GM21528 (cell line): Measurements from ENCODE around the gene CASZ1.

Source experiments
- ATAC-seq: cut with Tn5 transposase; IDR thresholded peaks from one replicate; pipeline ENCODE4 v1.9.1; 2021; ENCODE audit warnings: mild to moderate bottlenecking, moderate library complexity; ENCODE audit not compliant: unreplicated experiment, low FRiP score

The CASZ1 gene

GRCh38 chr1:10615932-10616671 lies 180.3 kb downstream of the CASZ1 start:
- ATAC-seq: no peak

DNA sequence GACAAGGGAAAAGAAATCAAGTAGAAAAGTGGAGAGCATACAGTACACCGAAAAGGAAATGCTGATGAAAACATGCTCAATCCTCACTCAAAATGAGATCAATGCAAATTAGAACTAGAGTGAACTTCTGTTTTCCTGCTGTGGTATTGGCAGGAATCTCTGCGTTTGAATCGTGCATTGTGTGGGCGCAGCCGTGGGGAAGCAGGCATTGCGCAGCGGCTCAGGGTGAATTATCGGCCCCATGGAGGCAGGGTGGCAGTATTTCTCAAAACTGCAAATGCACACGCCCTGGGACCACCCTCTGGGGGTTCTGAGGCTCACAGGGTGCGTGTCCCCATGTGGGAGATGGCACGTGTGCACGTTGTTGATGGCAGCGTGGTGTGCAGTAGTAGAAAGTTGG lies 181.1 kb downstream of the CASZ1 start:
- ATAC-seq: no peak

- no peak for ATAC-seq
These were observed 181.8 kb downstream of the CASZ1 start for GRCh38 chr1:10614377-10615225.

- no peak for ATAC-seq
These were observed 182.6 kb downstream of the CASZ1 start for GRCh38 chr1:10613861-10614260.

GRCh38 chr1:10613340-10613739 lies 183.1 kb downstream of the CASZ1 start:
- ATAC-seq: no peak

DNA sequence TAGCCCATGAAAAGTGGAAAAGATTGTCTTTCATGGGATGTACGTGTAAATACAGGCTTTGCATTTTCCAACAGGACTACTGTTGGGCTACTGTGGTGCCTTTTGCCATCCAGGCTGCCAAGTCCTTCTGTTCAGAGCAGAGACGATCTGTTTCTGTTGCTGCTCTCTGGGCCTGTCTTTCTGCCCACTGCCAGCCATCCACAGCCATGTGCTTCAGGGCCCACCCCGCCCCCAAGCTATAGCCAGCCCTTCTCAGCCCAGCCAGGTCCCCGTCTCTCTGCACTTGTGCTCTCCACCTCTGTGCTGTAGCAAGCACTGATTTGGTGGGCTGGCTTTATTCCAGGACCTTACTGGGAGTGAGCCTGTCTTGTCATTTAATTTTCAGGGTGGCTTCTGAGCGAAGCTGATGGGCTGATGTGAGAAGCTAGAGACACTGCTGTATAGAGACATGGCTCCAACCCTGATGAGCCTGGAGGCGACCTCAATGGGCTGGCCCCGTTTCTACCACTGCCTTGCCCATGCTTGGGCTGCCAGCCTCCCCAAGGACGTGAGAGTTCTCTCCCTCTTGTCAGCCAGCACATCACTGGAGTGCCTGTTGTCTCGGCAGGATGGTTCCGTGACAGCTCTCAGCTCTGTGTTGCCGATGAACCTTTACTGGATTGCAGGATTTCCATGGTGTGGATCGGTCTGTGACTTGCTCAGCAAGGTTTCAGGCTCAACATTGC lies 183.8 kb downstream of the CASZ1 start:
- no peak for ATAC-seq

GRCh38 chr1:10610901-10611600 lies 185.4 kb downstream of the CASZ1 start:
- no peak for ATAC-seq

- no peak for ATAC-seq
These were observed 187.8 kb downstream of the CASZ1 start for GRCh38 chr1:10608690-10609089.

GRCh38 chr1:10607228-10607627 lies 189.2 kb downstream of the CASZ1 start:
- no peak for ATAC-seq

GRCh38 chr1:10606064-10606463 lies 190.4 kb downstream of the CASZ1 start:
- ATAC-seq: no peak

- ATAC-seq: no peak
These were observed 191.5 kb downstream of the CASZ1 start for GRCh38 chr1:10604966-10605365.

GRCh38 chr1:10602936-10603335 lies 193.5 kb downstream of the CASZ1 start:
- no peak for ATAC-seq

DNA sequence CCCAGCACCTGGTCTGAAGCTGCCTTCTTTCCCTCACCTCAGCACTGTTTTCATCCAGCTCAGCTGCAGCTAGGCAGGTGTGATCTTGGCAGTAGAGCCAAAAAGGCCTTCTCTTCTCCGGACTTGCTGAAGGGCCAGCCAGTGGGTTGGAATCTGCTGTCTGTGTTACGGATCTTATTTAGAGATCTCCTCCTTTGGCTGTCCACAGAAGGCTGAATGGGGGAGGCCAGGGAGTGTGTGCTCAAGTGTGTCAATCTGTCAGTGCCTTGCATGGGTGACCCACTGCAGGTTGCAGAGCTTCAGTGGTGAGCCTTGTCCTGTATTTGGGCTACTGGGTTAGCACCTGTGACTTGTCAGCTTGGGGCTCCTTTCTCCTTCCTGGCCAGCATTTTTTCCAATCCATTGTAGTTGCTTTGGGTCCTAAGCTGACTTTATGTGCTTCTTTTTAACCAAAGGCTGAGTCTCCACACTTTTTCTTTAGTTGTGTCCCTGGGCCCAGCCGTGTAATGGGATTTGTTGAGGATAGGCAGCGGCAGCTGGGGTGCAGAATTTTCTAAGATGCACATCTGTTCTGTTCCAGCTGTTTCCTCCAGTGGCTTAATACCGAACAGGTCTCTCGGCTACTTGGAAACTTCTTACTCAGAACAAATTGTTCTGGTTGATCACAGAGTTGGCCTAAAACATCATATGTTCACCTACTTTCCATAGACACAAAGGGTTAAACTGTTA lies 194.9 kb downstream of the CASZ1 start:
- no peak for ATAC-seq

GRCh38 chr1:10599194-10599861 lies 197.1 kb downstream of the CASZ1 start:
- ATAC-seq: no peak

DNA sequence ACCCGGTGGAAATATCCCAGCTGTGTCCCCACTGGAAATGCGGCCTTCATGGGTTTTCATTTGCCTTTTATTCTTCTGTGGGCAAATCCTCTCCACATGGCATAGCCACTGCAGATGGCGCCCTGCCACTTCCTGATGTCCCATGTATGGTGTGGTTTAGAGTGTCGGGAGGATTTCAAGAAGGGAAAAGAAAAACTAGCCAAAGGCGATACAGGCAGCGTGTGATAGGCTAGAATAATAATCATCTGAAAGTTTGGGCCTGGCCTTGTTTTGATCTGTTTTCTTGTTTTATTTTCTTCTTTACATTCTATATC lies 198.1 kb downstream of the CASZ1 start:
- no peak for ATAC-seq

GRCh38 chr1:10597492-10598388 lies 198.7 kb downstream of the CASZ1 start:
- no peak for ATAC-seq

- ATAC-seq: no peak
These were observed 199.7 kb downstream of the CASZ1 start for GRCh38 chr1:10596780-10597179.

DNA sequence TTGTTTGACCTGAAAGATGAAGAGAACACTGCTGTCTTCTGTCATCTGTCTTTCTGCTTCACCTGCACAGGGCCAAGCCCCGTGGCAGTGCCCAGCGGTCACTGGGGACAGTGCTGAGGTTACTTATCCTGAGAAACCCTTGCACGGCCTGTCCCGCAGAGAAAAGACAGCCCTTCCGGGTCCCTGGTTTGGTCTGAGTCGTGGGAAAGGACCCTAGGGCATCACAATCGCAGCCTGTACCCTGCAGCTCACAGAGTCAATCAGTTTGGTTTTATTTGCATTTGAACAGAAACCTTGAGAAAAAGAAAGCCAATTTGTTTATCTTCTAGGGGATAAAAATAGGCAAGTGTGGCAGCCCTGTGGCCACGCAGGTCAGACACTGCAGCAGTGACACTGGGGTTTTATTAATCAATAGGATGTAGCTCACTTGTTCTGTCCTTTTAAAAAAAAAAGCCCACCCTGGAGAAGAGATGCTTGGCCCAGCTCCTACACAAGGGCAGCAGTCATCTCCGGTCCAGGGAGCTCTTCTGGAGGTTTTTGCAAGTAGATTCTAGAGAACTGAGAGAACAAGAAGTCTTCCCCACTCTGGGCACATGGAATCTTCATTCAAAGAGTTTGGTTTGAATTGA lies 201.7 kb downstream of the CASZ1 start:
- no peak for ATAC-seq
